GM19238 (cell line): ENCODE data around the gene TMEM260.

Experiments
- DNase-seq: peaks from one replicate; pipeline ENCODE4 v3.0.0; 2011; ENCODE audit warnings: low spot score; ENCODE audit not compliant: insufficient read length

Gene TMEM260

DNA sequence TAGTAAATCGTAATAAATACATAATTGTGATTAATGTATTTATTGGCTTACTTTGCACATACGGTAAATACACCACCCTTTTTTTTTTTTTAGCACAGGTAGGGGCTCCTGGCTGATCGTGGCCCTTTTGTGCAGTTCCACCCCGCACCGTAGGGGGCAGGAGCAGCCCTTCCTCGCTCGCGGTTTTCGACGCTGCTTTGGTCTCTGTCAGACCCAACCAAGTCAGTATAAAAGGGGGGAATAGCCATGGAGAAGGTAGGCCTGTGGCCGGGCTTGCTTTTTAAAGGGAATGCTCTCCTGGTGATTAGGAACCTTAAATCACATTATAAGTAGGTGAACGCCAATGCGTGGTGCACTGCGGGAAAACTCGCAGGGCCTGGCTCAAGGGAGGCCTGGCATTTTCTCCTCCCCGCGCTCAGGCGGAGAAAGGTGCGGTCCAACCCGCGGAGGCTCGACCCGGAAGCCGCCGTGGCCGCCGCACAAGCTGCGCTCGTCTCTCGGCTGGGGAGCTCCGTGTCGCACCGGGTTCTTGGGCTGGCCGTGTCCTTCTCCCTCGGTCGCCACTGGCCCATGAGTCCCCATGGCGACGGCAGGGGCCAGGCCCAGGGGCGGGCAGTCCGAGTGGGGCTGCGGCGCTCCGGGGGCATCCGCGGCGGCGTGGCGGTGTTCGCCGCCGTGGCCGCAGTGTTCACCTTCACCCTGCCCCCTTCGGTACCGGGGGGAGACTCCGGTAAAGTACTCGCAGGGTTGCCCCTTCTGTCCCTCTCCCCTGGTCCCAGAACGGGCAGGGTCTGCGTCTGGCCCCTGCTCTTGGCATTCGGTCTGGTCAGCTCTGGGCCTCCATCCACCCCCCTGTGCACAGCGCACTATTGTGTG is at the start of gene TMEM260:
TSS of gene TMEM260 (plus strand) at position 454 of the 876 bp plus-strand sequence. CDS start at position 571, 117 bp downstream.
- DNase-seq, result peak; percentile 77

DNA sequence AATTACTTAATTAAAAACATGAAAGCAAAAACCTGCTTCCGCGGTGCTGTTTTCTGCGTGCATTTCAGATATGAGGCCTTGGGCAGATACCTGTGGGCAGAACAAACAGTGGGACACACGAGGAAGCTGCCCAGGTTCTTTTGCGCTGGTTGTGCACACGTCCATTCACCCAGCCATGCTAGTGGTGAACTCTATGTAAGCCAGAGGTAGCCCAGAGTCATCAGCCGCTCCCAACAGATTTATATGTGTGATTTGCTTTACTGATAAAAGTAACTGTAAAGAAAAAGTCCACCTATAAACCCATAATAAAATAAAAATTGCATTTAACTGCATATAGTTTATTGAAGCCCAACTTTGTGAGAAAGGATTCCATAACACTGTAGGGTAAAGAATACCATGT is 47.1 kb upstream of the TMEM260 start:
- no peak for DNase-seq

DNA sequence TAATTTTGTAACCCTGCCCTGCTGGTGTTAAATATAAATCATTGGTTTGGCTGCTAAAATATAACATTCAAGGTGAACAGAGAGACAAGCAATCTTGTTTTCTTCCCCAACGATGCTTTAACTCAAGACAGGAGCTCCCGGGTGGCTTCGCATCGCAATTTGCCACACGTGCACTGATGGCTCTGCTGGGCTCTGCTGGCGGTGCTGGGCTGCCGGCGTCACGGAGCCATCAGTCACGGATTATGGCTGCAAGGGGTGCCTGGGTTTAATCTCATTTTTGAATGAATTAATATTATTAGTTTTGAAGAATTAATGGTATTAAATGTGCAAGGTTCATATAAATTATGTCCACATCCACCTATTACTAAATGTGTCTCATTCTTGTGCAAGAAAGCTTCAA is 44.9 kb upstream of the TMEM260 start:
- no peak for DNase-seq

DNA sequence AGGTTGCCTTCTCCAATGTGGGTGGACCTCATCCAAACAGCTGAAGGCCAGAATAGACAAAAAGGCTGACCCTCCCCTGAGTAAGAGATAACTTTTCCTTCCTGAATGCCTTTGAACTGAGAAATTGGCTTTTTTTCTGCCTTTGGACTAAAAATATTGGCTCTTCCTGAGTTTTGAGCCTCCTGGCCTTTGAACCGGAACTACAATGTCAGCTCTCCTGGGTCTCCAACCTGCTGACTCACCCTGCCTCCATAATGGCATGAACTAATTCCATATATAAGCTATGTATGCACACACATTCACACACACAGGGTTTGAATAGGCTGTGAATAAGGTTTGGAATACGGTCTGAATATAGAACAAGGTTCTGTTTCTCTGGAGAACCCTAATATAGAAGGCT is 39.7 kb upstream of the TMEM260 start:
- DNase-seq, result no peak

DNA sequence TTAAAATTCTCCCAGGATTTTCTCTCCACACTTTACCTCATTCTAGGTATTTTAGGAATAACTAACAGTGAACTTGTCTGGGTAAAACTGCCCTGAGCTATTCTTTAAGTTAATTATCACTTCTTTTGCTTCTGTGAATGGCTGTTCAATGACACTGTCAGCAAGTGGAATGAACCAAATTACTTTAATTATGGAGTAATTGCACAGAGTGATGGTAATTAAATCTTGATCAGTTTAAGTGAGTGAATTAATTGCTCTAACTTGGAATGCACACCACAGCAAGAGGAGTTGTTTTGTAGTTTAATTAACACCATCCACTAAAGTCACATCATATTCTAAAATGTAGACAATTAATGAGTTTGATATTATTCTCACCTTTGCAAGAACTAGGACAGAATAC is 36.2 kb upstream of the TMEM260 start:
- no peak for DNase-seq

DNA sequence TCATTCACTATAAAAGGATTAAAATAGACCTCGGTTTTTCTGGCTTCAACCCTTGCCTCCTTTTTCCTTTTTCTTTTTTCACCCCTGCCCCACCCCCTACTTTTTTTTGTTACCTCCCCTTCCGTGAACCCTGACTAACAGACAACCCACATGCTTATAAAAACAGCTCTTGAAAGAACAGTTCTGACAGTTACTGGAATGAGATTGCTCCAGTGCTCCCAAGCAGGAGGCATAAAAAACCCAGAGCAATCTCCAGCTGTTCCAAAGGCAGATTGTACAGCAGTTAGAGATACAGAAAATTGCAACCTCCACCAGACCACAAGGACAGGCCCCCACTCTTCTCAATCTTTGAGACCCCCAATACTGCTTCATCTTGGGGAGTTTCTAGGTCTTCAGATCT is 29.9 kb upstream of the TMEM260 start:
- DNase-seq, result no peak

DNA sequence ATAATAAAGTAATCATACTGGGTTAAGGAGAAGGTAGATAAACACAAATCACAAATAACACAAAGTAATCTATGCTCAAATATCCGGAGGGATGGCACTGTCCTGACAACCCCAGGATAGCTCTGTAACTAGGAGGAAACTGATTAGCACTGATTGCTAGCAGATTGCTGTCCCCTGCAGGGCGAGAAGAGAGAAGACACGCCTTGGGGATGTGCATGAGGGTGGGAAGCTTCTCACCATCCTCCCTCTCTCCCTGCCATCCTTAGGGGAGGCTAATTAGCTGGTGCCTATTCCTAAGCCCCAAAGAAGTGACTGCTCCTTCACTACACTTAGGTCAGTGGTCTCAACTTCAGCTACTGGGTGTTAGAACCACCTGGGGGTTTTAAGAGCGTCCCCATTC is 27.0 kb upstream of the TMEM260 start:
- DNase-seq, result no peak

DNA sequence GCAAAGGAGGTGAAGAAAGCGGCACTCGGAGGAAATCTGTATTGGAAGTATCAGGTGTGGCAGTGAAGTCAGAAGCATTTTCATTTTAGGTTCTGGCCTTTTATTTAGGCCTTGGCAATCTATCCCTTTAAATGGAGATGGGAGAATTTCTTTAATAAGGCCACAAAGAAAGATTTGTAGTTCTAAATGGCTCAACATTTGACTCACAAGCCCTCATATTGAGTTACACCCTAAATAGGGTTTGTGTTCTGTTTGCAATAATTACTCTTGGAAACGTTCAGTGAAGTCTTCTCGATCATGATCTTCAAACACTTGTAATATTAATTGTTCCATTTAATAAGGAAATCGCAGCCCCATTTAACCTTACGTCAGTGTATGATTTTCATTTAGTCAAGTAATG is 25.3 kb upstream of the TMEM260 start:
- DNase-seq, result no peak

DNA sequence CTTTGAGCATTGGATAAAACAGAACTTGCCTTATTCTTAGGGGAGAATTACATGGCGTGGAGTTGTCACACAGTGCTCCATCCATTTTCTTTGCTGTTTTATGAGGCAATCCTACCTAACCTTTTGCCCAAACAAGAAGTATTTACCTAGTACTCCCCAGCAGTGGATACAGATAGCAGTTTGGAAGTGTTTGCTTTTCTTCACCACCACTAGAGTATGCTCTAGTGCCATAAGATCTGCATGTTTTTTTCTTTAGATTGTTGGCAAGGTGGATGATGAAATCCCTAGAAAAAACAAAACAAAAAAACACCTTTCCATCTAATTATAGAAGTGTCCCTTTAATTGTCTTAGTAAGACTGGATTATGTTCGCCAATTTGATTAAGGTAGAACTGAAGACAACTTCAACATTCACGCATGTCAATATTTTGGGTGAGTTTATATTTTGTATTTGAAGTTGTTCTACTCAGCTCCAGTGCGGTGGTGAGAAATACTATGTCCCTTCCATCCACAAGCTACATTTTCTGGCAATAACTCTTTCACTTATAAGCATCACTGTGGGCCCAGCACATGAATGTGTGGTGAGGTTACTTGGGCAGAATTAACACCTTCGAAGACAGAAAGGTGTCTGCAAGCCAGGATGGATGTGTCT is 23.6 kb upstream of the TMEM260 start:
- no peak for DNase-seq

DNA sequence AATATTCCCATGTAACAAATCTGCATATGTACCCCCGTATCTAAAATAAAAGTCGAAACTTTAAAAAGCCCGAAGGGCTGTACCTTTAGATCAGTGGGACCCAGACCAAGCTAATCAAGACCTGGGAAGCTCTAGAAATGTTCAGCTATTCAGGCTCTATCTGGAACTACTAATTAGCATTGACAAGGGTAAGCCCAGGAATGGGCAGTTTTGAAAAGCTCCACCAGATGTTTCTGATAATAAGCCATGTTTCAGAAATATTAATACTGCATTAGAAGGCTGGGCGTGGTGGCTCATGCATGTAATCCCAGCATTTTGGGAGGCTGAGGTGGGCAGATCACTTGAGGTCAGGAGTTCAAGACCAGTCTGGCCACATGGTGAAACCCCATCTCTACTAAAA is 20.4 kb upstream of the TMEM260 start:
- DNase-seq, result no peak

DNA sequence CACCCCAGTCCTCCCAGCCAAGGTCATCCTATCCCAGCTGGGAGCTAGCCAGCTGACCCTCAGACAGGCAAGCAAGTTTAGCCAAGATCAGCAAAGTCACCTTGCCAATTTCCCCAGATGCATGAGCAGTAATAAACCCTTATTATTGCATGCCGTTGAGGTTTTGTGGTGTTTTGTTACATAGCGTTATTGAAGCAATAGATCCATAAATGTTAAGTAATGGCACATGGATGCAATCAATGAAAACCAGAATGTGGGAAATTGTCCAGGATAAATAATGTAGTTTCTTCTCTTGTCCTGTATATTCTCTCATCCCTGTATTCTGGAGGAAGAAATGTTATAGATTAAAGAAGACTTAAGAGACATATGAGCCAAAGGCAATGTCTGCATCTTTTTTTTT is 18.0 kb upstream of the TMEM260 start:
- no peak for DNase-seq

DNA sequence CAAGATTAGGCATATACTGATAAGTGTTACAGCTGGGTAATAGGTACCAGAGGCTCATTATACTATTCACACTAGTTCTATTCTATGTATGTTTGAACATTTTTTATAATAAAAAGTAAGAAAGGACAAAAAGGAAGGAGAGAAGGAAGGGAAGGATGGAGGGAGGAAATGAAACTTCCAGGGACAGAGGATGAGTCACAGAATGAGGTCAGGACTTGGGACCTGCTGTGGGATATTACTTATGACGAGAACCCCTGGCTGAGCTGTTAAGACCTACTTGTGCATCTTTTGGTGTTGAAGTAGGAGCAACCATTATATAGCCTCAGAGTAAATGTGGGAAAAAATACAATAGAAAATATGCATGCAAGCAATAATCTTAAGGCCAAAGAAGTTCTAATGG is 16.7 kb upstream of the TMEM260 start:
- DNase-seq, result no peak

DNA sequence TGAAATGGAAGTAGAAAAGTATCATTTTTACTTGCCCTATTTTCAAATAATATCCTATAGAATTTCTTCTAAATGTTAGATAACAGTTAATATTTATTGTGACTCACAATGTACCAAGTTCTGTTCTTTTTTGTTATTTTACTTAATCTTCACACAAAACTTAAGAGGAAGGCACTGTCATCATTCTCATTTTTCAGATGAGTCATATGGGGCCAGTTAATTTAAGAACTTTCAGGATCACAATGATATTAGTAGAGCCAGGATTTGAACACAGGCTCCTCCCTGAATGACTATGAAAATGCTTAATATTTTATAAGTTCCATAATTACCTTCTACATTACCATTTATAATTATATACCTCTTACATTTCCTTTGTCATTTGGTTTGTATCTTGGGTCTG is 10.4 kb upstream of the TMEM260 start:
- no peak for DNase-seq

DNA sequence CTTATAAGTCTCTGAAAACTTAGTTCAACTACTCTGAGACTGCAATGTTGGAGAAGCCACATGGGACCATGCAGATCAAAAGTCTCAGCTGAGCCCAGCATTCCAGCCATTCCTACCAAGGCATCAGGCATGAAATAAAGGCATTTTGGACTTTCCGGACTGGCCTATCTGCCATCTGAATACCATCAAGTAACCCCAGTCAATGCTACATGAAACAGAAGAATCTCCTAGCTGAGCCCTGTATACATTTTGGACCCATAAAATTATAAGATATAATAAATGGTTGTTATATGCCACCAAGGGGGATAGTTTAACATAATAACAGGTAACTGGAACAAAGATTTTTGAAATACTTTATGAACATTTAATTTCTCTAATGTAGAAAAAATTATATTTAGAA is 9.3 kb upstream of the TMEM260 start:
- DNase-seq, result no peak

DNA sequence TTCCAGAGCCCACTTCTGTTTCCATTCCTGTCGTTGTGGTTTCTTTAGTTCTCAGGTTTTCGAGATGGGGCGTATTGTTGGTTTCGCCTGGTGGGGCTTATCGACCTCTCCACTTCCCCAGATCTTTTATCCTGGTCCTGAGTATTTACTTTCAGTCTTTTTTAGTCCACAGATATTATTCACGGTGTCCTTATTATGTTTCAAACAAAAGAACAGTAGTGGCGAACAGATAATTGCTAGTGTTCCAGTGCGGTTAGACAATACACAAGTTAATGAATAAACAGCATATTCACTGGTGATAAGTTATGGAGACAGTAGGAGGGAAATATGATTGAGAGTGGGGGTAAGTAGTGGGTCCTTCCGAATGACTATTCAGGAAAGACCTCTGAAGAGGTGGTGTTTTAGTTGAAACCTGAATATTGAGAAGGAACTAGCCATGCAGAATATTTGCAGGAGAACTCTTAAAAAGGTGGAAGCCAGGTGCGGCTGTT is 668 bp downstream of the TMEM260 start:
- no peak for DNase-seq

DNA sequence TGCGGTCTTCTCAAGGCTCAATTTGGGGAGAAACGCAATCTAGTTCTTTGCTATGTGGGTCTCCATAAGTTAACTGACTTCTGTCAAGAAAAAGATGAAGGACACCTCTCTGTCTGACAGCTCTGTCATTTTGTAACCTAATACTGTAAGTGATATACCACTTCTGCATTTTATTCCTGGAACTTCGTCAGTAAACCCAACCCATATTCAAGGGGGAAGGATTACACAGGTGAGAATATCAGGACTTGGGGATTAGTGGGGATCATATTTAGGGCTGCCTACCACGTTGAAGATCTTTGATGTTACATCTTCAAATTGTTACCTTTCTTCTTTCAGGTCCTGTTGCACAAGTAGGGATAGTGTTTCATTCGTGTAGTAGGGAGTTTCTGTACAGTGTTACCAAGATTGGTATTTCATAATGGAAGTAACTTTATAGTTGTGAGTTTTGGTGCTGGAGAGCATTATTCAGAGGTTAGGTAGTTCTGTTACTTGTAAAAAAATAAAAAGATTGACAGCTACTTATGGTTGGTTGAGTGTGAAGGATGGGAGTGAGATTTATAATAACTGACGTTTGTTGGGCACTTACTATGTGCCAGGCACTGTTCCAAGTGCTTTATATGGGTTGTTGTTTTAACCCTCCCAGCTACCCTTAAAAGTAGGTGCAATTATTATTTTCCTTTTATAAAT is 1.6 kb downstream of the TMEM260 start:
- no peak for DNase-seq

DNA sequence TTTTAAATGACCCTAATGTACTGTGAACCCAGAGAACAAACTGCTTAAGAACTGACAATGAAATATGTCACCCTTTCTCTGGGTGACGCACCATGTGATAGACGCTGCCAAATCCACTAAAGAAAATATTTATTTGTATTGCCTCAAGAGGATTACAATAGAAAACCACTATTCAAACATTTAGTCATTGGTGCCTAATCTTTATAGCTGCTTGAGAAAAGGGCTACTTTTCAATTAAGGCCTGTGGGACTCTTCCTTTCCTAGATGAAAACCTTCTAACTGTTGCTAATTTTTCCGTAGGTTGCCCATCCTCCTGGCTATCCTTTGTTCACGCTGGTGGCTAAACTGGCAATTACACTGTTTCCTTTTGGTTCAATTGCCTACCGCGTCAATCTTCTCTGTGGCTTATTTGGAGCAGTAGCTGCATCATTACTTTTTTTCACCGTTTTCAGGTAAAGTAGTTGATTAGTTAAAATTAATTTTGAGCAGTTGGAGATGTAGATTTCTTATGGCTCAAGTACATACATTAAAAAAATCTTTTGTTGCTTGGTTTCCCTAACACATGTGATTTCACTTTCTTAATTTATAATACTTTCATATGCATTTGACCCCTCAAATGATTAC is 6.0 kb downstream of the TMEM260 start:
- no peak for DNase-seq

DNA sequence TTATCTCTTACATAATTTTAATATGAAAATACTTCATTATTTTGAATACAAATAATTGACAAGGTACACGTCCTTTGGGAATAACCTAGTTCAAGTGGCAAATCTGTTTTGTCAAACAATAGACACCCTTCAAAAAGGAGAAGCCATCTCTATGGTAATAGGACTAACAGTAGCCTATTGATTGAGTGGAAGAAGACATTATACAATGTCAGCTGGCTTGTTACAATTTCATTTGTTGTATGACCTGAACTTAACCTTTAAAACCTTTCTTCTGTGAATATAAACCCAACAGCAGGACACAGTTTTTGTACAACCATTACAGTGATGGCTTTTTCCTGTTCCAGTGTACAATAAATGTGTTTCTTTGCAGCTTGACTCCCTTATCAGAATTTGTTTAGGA is 8.1 kb downstream of the TMEM260 start:
- no peak for DNase-seq

DNA sequence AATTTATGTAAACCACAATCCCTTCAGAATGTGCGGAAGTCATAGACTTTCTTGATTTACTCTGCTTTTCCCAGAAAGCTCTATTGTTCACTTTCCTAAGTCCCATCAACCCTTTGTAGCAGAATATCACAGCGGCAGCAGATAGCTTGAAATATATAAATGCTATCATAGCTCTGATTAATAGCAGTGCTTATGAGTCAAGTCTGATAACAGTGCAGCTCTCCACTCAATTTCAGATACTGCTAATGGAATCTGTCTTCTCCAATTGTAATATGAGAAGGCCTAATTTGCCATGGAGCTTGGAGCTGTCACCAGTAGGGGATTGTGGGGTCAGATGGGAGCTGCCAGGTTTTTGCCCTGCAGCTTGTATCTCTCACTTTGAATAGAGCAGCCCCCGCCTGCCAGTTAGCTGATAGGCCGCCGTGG is 10.9 kb downstream of the TMEM260 start:
- no peak for DNase-seq

DNA sequence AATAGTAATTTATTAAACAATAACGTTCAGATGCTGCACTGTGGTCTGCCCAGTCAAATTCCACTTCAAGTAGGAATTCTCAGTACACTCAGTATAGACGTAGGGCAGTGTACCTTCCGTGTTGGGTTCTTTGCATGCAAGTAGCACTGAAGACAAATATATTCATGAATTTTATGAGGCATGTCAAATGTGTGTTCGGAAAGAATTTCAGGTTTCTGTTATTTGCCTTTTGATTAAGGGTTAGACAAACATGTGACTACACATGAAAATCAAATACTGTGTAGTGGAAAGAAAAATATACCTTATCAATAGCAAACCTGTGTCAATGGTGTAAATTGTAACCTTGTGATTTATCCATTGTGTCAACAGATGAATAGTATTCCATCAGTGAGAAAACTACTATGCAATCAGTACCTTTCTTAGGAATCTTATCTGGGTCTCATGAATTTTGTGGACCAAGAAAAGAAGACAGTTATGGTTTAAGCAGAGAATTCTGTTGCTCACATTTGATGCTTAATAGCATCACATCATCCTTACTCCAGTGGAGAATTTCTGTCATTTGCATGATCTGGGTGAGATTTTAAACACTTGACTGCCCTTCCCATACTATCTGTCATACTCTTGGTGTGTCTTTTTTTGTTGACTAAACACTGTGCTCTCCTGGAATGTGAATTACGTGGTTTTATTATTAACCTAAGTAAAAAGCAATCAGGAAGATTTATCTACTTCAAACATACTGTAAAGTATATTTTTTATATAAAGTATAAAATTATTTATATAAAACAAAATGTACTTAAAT is 13.3 kb downstream of the TMEM260 start:
- no peak for DNase-seq

DNA sequence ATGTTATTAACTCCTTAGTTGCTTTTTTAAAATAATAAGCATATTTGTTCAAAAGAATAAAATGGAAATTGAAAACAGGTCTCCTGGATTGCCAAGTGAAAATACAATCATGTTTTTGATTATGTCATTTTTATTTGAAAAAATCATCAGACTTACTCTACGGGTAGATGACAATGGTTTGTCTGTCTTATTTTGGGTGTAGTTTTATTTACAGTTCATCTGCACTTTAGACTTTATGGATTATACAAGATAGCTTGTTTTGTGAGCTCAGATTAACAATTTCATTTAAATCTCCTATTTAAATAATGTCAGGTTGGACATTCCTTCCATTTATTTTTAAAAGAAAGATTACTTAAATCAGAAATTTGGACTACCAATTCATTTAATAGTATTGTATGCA is 14.8 kb downstream of the TMEM260 start:
- no peak for DNase-seq
